ENCODE measurements around the gene GRB10.

DNA sequence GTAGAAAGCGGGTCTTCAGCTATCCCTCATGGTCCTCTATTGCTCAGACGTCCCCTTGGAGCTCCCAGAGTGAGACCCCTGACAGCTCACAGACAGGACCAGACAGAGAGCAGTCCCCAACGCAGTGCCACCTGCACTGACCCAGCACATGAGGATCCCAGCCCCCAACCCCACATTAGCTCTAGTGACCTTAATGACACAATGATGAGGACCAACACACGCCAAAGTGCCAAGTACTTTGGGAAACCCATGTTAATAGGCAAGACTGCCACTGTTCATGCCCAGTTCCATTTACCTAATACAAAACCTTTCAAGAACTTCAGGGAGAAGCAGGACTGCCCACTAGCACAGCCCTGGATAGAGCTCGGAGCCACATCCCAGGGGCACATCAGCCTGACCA lies 5.7 kb upstream of the GRB10 start:
- no peak for TF ChIP-seq EP300 (IDR thresholded peaks at IDR 0.05; ENCODE audit: low read depth)
- no peak for TF ChIP-seq POLR2A (IDR thresholded peaks at IDR 0.05)
- no peak for TF ChIP-seq CTCF (IDR thresholded peaks at IDR 0.05)
- no peak for TF ChIP-seq POLR2AphosphoS5 (IDR thresholded peaks at IDR 0.05)
